ENCODE data around the gene C1QL2. TPM values are rescaled to one million over a fixed set of nuclear protein-coding genes. Genes with fewer than 3 reads are reported as not detected.

Gene C1QL2
- total RNA-seq, 2 donors from 2014 or later = not detected

- no peak for DNase-seq
- Histone ChIP-seq H3K4me3 (no peak overlapping the region), H3K9ac (ENCODE audit: low read depth in 2 of 2, low read length in 2 of 2) (no peak overlapping the region), H3K4me1 (no peaks in the 10 kb centered on the region), H3K27me3 (peaks cover 42% of the 10 kb centered on the region), H3K9me3 (no peaks in the 10 kb centered on the region), H3K27ac (no peak overlapping the region), H3K36me3 (no peaks in the 10 kb centered on the region)
- TF ChIP-seq, protein P1, sequence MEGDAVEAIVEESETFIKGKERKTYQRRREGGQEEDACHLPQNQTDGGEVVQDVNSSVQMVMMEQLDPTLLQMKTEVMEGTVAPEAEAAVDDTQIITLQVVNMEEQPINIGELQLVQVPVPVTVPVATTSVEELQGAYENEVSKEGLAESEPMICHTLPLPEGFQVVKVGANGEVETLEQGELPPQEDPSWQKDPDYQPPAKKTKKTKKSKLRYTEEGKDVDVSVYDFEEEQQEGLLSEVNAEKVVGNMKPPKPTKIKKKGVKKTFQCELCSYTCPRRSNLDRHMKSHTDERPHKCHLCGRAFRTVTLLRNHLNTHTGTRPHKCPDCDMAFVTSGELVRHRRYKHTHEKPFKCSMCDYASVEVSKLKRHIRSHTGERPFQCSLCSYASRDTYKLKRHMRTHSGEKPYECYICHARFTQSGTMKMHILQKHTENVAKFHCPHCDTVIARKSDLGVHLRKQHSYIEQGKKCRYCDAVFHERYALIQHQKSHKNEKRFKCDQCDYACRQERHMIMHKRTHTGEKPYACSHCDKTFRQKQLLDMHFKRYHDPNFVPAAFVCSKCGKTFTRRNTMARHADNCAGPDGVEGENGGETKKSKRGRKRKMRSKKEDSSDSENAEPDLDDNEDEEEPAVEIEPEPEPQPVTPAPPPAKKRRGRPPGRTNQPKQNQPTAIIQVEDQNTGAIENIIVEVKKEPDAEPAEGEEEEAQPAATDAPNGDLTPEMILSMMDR (IDR thresholded peaks at IDR 0.05) = no peak
- intact Hi-C loops (cut with DNase I) = no loop called here
Observed at GRCh38 chr2:119154076-119154475, 4.5 kb downstream of the C1QL2 start.

DNA sequence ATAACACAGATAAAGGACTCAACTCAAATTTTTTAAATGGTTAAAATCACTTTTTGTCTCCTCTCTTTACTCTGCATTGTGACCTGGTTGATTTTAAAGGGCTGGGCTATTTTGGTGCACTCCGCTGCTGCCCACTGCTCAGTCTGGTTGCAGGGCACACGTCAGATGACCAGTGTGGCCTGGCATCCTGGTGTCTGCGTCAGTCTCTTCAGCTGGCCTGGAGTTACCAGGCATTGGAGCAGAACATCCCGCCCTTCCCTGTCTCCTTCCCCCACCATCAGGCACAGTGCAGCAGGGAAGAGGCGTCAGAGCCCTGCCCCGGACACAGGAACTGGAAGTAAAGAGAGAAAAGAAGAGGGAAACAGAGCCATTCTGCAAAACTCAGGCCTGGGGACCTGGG is 8.9 kb downstream of the C1QL2 start:
- H3K36me3 ChIP-seq = no peaks in the 10 kb centered on the region
- no peak overlapping the region for H3K9ac ChIP-seq (ENCODE audit: low read depth in 2 of 2, low read length in 2 of 2)
- no peak overlapping the region for H3K4me3 ChIP-seq
- TF ChIP-seq, protein P1 (IDR thresholded peaks at IDR 0.05) = no peak
- DNase-seq = no peak
- no peaks in the 10 kb centered on the region for H3K27me3 ChIP-seq
- intact Hi-C loops (cut with DNase I) = no loop called here
- H3K4me1 ChIP-seq = no peaks in the 10 kb centered on the region
- H3K27ac ChIP-seq = no peak overlapping the region
- no peaks in the 10 kb centered on the region for H3K9me3 ChIP-seq

DNA sequence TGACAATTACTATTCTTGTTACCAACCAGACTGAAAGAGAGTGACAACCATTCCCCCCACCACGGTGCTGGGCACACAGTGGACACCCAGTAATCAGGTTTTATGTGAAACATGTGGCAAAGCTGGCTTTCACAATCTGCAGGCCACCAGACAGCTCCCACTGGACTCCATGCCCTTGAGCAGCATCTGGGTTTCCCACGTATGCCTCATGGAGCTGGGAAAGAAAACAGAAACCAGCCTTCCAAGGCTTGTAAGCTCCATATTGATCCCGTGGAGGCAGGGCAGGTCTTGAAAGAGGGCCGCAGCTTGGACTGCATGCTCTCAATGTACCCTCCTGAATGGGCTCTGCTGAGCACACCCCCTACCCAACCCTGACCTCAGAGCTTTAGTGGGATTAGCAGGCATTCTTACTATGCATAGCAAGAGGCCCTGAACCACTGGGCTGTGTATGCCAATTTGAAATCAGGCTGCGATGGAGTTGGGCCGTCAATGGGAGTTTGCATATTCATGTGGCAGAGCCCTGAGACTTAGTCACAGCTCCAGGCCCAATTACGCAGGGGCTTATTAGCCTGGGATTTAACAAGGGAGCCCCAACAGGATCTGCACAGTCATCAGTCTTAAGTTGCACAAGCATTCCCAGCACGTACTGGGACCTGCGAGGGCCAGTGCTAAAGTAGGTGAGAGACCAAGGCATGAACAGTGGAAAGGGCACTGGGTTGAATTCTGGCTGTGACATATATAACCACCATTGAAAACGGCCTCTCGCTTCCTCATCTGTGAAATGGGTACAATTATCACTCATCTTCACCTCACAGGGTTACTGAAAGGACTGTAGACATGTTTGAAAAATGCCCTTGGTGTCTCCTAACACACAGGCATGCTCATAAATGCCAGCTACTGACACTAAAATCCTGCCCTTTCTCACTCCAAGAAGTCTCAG is 10.5 kb downstream of the C1QL2 start:
- H3K9ac ChIP-seq (ENCODE audit: low read depth in 2 of 2, low read length in 2 of 2) = no peak overlapping the region
- H3K27me3 ChIP-seq = no peaks in the 10 kb centered on the region
- H3K27ac ChIP-seq = no peak overlapping the region
- no peaks in the 10 kb centered on the region for H3K4me1 ChIP-seq
- TF ChIP-seq, protein P1 (IDR thresholded peaks at IDR 0.05) = no peak
- no peaks in the 10 kb centered on the region for H3K9me3 ChIP-seq
- no peak overlapping the region for H3K4me3 ChIP-seq
- DNase-seq = no peak
- intact Hi-C loops (cut with DNase I) = no loop called here
- no peaks in the 10 kb centered on the region for H3K36me3 ChIP-seq

- Histone ChIP-seq H3K9me3 (no peaks in the 10 kb centered on the region), H3K27me3 (no peaks in the 10 kb centered on the region), H3K9ac (ENCODE audit: low read depth in 2 of 2, low read length in 2 of 2) (no peak overlapping the region), H3K4me1 (no peaks in the 10 kb centered on the region), H3K27ac (no peak overlapping the region), H3K36me3 (no peaks in the 10 kb centered on the region), H3K4me3 (no peak overlapping the region)
- TF ChIP-seq, protein P1 (IDR thresholded peaks at IDR 0.05) = no peak
- DNase-seq = no peak
- intact Hi-C loops (cut with DNase I) = no loop called here
Observed at GRCh38 chr2:119144806-119145205, 13.7 kb downstream of the C1QL2 start.

GRCh38 chr2:119142824-119143223 is 15.7 kb downstream of the C1QL2 start:
- no peak overlapping the region for H3K27ac ChIP-seq
- H3K27me3 ChIP-seq = no peaks in the 10 kb centered on the region

More at GRCh38 chr2:119142824-119143223, 15.7 kb downstream of the C1QL2 start:
- no peak for DNase-seq
- Histone ChIP-seq H3K9ac (ENCODE audit: low read depth in 2 of 2, low read length in 2 of 2) (no peak overlapping the region), H3K36me3 (no peaks in the 10 kb centered on the region), H3K4me3 (no peak overlapping the region), H3K4me1 (no peaks in the 10 kb centered on the region), H3K9me3 (no peaks in the 10 kb centered on the region)
- TF ChIP-seq, protein P1 (IDR thresholded peaks at IDR 0.05) = no peak
- intact Hi-C loops (cut with DNase I) = no loop called here
